ENCODE data around the gene RARS2.

Gene RARS2

GRCh38 chr6:87573307-87574024, 16.3 kb downstream of the RARS2 start:
- no peak overlapping the region for H3K9ac ChIP-seq
- no peaks in the 10 kb centered on the region for H3K36me3 ChIP-seq (ENCODE audit: control insufficient read depth, insufficient read depth, low read length)
- no peak for TF ChIP-seq CTCF (IDR thresholded peaks at IDR 0.05)
- H3K4me1 ChIP-seq: peaks cover 4% of the 10 kb centered on the region
- no peaks in the 10 kb centered on the region for H3K27me3 ChIP-seq (ENCODE audit: control insufficient read depth, insufficient read depth, low read length)
- peaks cover 21% of the 10 kb centered on the region for H3K79me2 ChIP-seq
- H3K9me3 ChIP-seq (ENCODE audit: control insufficient read depth, low read length): no peaks in the 10 kb centered on the region
- no peak overlapping the region for H3K4me2 ChIP-seq (ENCODE audit: low read length)
- no peak overlapping the region for H3K4me3 ChIP-seq (ENCODE audit: low read depth, low read length)
- H2AFZ ChIP-seq: no peak overlapping the region
- H3K27ac ChIP-seq: no peak overlapping the region

GRCh38 chr6:87572883-87573282, 16.9 kb downstream of the RARS2 start:
- no peak for TF ChIP-seq CTCF (IDR thresholded peaks at IDR 0.05)
- H3K4me2 ChIP-seq (ENCODE audit: low read length): no peak overlapping the region

GRCh38 chr6:87572021-87572420, 17.8 kb downstream of the RARS2 start:
- no peaks in the 10 kb centered on the region for H3K36me3 ChIP-seq (ENCODE audit: control insufficient read depth, insufficient read depth, low read length)
- no peaks in the 10 kb centered on the region for H3K9me3 ChIP-seq (ENCODE audit: control insufficient read depth, low read length)
- peaks cover 15% of the 10 kb centered on the region for H3K79me2 ChIP-seq
- H2AFZ ChIP-seq: no peak overlapping the region
- no peak overlapping the region for H3K4me2 ChIP-seq (ENCODE audit: low read length)
- H3K4me3 ChIP-seq (ENCODE audit: low read depth, low read length): no peak overlapping the region
- peaks cover 4% of the 10 kb centered on the region for H3K4me1 ChIP-seq
- TF ChIP-seq CTCF (IDR thresholded peaks at IDR 0.05): no peak
- H3K9ac ChIP-seq: no peak overlapping the region
- no peaks in the 10 kb centered on the region for H3K27me3 ChIP-seq (ENCODE audit: control insufficient read depth, insufficient read depth, low read length)
- no peak overlapping the region for H3K27ac ChIP-seq

More at GRCh38 chr6:87572883-87573282, 16.9 kb downstream of the RARS2 start:
- Histone ChIP-seq H3K9ac (no peak overlapping the region), H3K27me3 (ENCODE audit: control insufficient read depth, insufficient read depth, low read length) (no peaks in the 10 kb centered on the region), H3K27ac (no peak overlapping the region), H3K36me3 (ENCODE audit: control insufficient read depth, insufficient read depth, low read length) (no peaks in the 10 kb centered on the region), H3K4me3 (ENCODE audit: low read depth, low read length) (no peak overlapping the region), H3K4me1 (peaks cover 4% of the 10 kb centered on the region), H3K79me2 (peaks cover 21% of the 10 kb centered on the region), H3K9me3 (ENCODE audit: control insufficient read depth, low read length) (no peaks in the 10 kb centered on the region), H2AFZ (no peak overlapping the region)

- Histone ChIP-seq H3K27me3 (ENCODE audit: control insufficient read depth, insufficient read depth, low read length) (no peaks in the 10 kb centered on the region), H3K4me1 (no peaks in the 10 kb centered on the region), H3K27ac (no peak overlapping the region), H3K79me2 (no peaks in the 10 kb centered on the region), H3K9ac (no peak overlapping the region), H3K9me3 (ENCODE audit: control insufficient read depth, low read length) (no peaks in the 10 kb centered on the region), H3K36me3 (ENCODE audit: control insufficient read depth, insufficient read depth, low read length) (no peaks in the 10 kb centered on the region), H3K4me2 (ENCODE audit: low read length) (no peak overlapping the region), H2AFZ (no peak overlapping the region), H3K4me3 (ENCODE audit: low read depth, low read length) (no peak overlapping the region)
- no peak for TF ChIP-seq CTCF (IDR thresholded peaks at IDR 0.05)
Measured at GRCh38 chr6:87561017-87561416, 28.8 kb downstream of the RARS2 start.

GRCh38 chr6:87558446-87558845, 31.3 kb downstream of the RARS2 start:
- Histone ChIP-seq H3K9me3 (ENCODE audit: control insufficient read depth, low read length) (no peaks in the 10 kb centered on the region), H3K79me2 (no peaks in the 10 kb centered on the region), H3K9ac (no peak overlapping the region), H3K27ac (no peak overlapping the region), H3K4me2 (ENCODE audit: low read length) (no peak overlapping the region), H3K27me3 (ENCODE audit: control insufficient read depth, insufficient read depth, low read length) (no peaks in the 10 kb centered on the region), H3K4me1 (no peaks in the 10 kb centered on the region), H2AFZ (no peak overlapping the region), H3K36me3 (ENCODE audit: control insufficient read depth, insufficient read depth, low read length) (no peaks in the 10 kb centered on the region), H3K4me3 (ENCODE audit: low read depth, low read length) (no peak overlapping the region)
- no peak for TF ChIP-seq CTCF (IDR thresholded peaks at IDR 0.05)

Measured in parathyroid adenoma (tissue), 2 donors.